NCI-H510A treated with DMSO at 0.1 percent for 48 hours (cell line): ENCODE data around the gene SARS2.
"Not testable (repeated sequence)": the region's sequence is repeated elsewhere in the genome, so short reads cannot be mapped to it uniquely, and the experiment has no call there.

Experiments used
- DNase-seq: peaks from one replicate; lab custom pipeline; 2025; lab: John Stamatoyannopoulos, UW

The SARS2 gene

DNA sequence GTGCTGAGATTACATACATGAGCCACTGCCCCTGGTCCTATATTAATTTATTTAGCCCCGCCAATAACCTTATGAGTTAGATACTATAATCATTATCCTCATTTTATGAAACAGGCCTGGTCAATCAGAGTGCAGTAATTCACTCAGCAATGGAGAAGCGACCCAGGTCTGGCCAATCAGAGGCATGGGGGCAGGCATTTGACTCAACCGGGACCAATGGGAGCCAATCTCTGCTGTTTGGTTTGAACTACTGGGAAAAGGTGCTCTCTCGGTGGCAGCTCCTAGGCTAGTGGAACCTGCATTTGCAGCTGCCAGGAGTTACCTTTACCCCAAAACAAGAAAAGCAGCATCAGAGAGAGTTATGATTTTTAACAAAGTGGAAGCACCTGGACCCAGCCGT, 37.7 kb downstream of the SARS2 start:
- DNase-seq: no peak

GRCh38 chr19:38891771-38892170, 38.8 kb downstream of the SARS2 start:
- no peak for DNase-seq

GRCh38 chr19:38890686-38891085, 39.9 kb downstream of the SARS2 start:
- DNase-seq: no peak

DNA sequence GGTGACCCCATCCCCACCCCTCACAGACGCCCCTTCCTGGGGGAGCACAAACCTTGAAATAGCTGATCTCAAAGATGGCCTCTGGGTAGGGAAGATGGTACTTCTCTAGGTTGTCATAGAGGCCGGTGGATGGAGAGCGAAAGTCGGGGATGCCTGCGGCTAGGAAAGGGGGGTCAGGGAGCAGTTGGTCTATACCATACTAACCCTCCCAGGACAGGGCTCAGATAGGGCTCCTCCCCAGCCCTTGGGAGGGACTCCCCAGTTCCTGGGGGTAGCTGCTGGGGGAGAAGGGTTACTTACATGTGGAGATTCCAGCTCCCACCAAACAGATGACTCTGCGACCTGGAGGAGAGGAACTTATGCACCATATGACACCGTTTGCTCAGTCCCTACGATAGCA, 40.8 kb downstream of the SARS2 start:
- DNase-seq: no peak

DNA sequence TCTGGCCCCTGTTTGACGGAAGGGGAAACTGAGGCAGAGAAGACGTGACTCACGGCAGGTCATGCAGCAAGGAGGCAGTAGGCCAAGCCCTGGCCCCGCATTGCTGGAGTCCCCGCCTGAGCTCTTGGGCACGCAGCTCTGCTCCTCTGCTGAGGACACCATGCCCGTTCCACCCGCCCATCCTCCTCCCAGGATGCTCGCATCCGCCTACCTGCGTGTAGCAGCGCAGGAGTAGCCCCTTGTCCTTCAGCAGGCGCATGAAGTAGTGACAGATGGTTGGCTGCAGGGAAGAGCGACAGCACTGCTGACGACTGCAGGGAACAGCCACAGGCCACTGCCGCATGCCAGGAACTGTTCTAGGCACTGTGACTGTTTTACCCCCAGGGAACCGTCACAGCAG, 41.7 kb downstream of the SARS2 start:
- DNase-seq: no peak

GRCh38 chr19:38884691-38885090, 45.9 kb downstream of the SARS2 start:
- DNase-seq: not testable (repeated sequence)

DNA sequence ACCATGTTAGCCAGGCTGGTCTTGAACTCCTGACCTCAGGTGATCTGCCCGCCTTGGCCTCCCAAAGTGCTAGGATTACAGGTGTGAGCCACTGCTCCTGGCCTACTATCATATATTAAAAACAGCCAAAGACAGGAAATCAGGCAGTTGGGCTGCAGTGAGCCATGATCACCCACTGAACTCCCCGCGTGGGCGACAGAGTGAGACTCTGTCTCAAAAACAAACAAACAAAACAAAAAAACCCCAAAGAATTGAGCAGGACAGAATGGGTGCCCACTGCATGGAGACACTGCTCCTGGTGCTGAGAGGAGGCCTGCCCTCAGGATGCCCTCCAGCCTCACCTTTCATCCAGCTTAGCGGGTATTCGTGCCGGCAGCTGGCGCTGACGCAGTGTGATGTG, 47.3 kb downstream of the SARS2 start:
- no peak for DNase-seq

- no peak for DNase-seq
Measured at GRCh38 chr19:38880882-38881609, 49.5 kb downstream of the SARS2 start.

- DNase-seq: no peak
Measured at GRCh38 chr19:38880076-38880881, 50.3 kb downstream of the SARS2 start.

- DNase-seq: no peak
Measured at GRCh38 chr19:38879400-38879751, 51.2 kb downstream of the SARS2 start.

- DNase-seq: no peak
Measured at GRCh38 chr19:38878575-38879399, 51.8 kb downstream of the SARS2 start.

GRCh38 chr19:38877781-38878574, 52.6 kb downstream of the SARS2 start, which contains the start of gene RINL:
TSS of gene RINL (minus strand) at chr19:38878275. CDS start at chr19:38876742, 1,533 bp downstream.
- DNase-seq: peak; percentile 95

GRCh38 chr19:38875656-38876395, 54.7 kb downstream of the SARS2 start:
- DNase-seq: no peak

GRCh38 chr19:38873400-38873799, 57.2 kb downstream of the SARS2 start:
- not testable (repeated sequence) for DNase-seq

DNA sequence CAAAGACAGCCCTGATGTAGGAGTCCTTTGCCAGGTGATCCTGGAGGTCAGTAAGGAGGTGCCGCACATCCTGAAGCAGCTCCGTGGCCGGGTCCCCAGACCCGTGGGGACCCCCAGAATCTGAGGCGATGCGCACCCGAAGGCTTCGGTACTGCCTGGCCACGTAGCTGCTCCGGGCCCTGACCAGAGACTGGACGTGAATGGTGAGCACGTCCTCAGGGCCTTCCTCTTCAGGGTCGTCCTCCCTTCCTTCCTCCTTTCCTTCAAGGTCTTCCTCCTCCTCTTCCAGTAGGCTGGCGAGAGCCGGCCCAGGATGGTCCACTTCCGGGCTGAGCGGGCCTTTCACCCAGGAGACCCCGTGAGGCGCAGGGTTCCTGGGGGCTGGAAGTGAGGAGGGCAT, 60.0 kb downstream of the SARS2 start:
- DNase-seq: no peak

DNA sequence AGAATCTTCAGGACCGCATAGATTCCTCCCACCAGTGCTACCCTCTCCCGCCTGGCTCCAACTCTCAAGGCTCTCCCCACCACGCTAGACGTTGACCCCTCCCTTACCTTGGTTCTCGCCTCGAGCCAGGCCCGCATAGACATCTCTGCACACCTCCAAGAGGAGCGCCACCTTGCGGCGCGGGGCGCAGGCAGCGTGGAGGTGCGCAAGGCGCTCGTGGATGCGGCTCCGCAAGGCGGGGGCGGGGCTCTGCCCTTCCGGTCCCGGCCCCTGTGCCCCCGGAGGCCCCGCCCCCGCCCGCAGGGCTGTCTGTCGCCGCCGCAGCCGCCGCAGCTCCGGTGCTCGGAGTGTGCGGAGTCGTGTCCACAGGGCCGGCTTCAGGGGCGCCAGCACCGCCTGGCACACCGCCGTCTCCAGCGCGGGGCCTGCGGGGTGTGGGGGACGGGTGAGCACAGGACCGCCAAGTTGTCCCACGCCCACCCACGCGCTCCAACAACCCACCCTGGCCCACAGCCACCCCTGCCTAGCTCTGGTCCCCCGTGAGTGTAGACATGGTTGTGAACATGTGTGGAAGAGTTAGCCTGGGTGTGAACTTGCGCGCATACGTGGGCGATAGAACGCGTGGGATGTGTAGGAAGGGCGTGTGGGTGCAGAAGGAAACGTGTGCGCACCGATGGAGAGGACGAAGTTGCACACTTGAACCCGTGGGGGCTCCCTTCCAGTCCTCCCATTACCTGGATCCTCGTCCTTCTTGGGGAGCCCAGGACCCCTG, 60.5 kb downstream of the SARS2 start:
- DNase-seq: no peak

DNA sequence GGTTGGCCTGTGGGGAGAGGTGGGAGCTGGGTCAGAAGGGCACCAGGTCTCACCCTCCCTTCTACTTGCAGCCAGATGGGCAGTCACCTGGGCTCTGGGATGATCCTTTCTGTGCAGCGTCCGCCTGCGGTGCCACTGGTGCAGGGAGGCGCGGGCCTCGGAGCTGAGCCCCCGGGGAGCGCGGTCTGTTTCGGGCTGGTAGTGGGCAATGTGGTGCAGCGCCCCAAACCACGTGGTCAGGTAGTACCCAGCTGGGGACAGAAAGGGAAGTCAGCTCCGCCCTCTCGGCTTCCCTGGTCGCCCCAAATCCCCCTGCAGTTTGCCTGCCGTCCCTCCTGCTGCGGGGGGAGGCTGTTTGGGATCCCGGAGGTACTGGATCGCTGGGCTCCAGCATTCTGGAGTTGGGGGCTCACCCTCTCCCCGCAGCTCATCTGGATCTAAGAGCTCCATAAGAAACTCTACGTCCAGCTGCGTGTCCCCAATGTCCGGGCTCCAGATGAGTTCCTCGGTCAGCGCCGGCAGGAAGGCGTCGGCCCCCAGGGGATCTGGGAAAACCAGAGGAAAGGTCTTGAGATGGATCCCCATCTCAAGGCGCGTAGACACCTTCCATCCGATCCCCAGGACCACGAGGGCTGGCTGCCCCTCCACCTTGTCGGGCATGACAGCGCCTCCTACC, 61.3 kb downstream of the SARS2 start:
- no peak for DNase-seq

DNA sequence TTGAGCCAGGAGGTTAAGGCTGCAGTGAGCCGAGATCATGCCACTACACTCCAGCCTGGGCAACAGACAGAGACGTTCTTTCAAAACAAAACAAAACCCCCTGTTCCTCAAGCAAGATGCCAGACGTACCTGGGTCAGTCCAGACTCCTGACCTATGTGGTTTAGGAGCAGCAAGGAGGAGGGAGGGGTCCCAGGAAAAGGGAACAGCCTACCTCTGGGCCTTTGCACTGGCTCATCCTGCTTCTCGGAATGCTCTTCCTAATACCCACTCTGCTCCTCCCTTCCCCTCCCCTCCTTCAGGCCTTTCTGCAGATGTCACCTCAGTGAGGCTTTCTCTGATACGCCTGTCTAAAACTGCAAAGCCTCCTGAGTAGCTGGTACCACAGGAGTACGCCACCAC, 62.0 kb downstream of the SARS2 start:
- DNase-seq: no peak

DNA sequence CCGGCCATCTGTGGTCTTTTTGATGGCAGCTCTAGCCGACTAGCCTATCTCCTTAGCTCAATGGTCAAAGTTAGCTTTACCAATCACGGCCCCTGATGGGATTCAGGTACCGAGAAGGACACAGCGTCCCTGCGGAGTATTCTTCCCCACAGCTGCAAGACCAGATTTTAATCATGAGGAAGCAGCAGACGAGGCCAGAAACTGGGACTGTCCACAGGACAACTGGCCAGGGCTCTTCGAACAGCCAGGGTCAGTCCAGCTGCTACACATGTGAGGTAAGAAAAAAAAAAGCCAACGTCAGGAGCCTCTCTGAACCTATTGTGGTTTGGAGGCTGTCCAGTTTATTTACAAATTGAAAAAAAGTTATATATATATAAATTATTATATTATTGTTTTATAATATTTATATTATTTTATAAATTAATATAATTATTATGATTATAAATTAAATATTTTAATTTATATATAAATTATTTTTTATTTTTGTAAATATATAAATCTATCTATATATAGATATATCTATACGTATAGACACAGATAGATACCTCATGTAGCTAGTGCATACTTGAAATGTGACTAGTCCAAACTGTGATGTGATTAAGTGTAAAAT, 63.3 kb downstream of the SARS2 start:
- no peak for DNase-seq
